CD4-positive, alpha-beta T cell (primary cell): Measurements from ENCODE around the gene SFRP5. TPM values are rescaled to one million over a fixed set of nuclear protein-coding genes. Genes with fewer than 3 reads are reported as not detected.

ENCODE experiments used
- ATAC-seq: fragments of 200-7000 bp; cut with Tn5 transposase; one replicate; pipeline ENCODE4 v1.10.0; 2022; ENCODE audit warnings: mild to moderate bottlenecking; ENCODE audit not compliant: poor library complexity
- CTCF ChIA-PET: fragments of 350-600 bp; sonication (Branson Sonifier 250); formaldehyde crosslinking; loops from one replicate; lab custom pipeline; 2021; ENCODE audit warnings: antibody characterized with exemption, inconsistent platforms; lab: Charles Lee
- POLR2A ChIA-PET: fragments of 350-600 bp; sonication (Branson Sonifier 250); formaldehyde crosslinking; loops from one replicate; lab custom pipeline; 2021; ENCODE audit warnings: antibody characterized with exemption, inconsistent platforms; lab: Charles Lee
- DNase-seq, 14 experiments: peaks; one replicate each; pipeline ENCODE4 v3.0.0-alpha.2; 2013 to 2020; ENCODE audit warnings: mixed read lengths in 2 of 14
- H3K27ac ChIP-seq, 2 donors: one replicate each; pipeline versions ENCODE4 v1.5.1 to v1.7.0; 2013; ENCODE audit warnings: low read length in 2 of 2, low read depth in 1 of 2, mild to moderate bottlenecking in 1 of 2
- H3K27me3 ChIP-seq, 2 experiments: 1 replicate in 1 of 2; 2 replicates in 1 of 2; pipeline versions ENCODE4 v1.6.1 to v1.7.0; 2013; ENCODE audit warnings: low read length in 2 of 2, control low read depth in 1 of 2, mild to moderate bottlenecking in 1 of 2, moderate library complexity in 1 of 2; ENCODE audit not compliant: insufficient read depth in 2 of 2, control insufficient read depth in 1 of 2
- H3K36me3 ChIP-seq: one replicate; pipeline ENCODE4 v1.6.1; 2013; ENCODE audit warnings: low read length, control low read depth; ENCODE audit not compliant: insufficient read depth
- H3K4me1 ChIP-seq: one replicate; pipeline ENCODE4 v1.6.1; 2013; ENCODE audit warnings: low read length, control low read depth; ENCODE audit not compliant: insufficient read depth
- H3K4me3 ChIP-seq: one replicate; pipeline ENCODE4 v1.5.1; 2013; ENCODE audit warnings: mild to moderate bottlenecking, low read length, moderate library complexity
- H3K9me3 ChIP-seq, 2 experiments: 1 replicate in 1 of 2; 2 replicates in 1 of 2; pipeline versions ENCODE4 v1.6.1 to v1.7.0; 2013; ENCODE audit warnings: low read length in 2 of 2, mild to moderate bottlenecking in 2 of 2, control low read depth in 1 of 2, moderate library complexity in 1 of 2; ENCODE audit not compliant: control insufficient read depth in 1 of 2, insufficient read depth in 1 of 2
- H3K27ac Mint-ChIP-seq: one replicate; pipeline ENCODE4 v1.8.0; 2020; ENCODE audit warnings: mixed read lengths
- H3K27me3 Mint-ChIP-seq: one replicate; pipeline ENCODE4 v1.8.0; 2021; ENCODE audit warnings: mixed read lengths
- H3K36me3 Mint-ChIP-seq: one replicate; pipeline ENCODE4 v1.8.0; 2021; ENCODE audit warnings: low read depth, mixed read lengths
- H3K4me1 Mint-ChIP-seq: one replicate; pipeline ENCODE4 v1.8.0; 2021; ENCODE audit warnings: low read depth, mixed read lengths
- H3K4me3 Mint-ChIP-seq: one replicate; pipeline ENCODE4 v1.8.0; 2020; ENCODE audit warnings: mild to moderate bottlenecking, mixed read lengths
- H3K9me3 Mint-ChIP-seq: one replicate; pipeline ENCODE4 v1.8.0; 2020; ENCODE audit warnings: mixed read lengths
- CTCF ChIP-seq: fragments of 200-600 bp; IDR thresholded peaks from one replicate; pipeline ENCODE4 v1.8.0; 2022; ENCODE audit warnings: antibody characterized with exemption, mild to moderate bottlenecking
- intact Hi-C, 2 experiments: fragments of 100-400 bp; cut with DNase I in 1 of 2; cut with micrococcal nuclease in 1 of 2; formaldehyde crosslinking; loops; one replicate each; pipeline versions ENCODE4 v1.15.1 to v1.9.0; 2023 to 2025; cut with DNase I, micrococcal nuclease
- total RNA-seq, 174 experiments: library from RNA in 2 of 174; stranded (reverse) in 2 of 174; gene quantifications; one replicate each; pipeline ENCODE4 v1.2.3 and lab custom pipeline; 2021 to 2026

The SFRP5 gene
- total RNA-seq, 2 experiments from 2014 or later = not detected

GRCh38 chr10:97778452-97779302 lies 6.9 kb upstream of the SFRP5 start:
- Histone ChIP-seq H3K4me1 (peaks cover 30% of the 10 kb centered on the region), H3K36me3 (no peaks in the 10 kb centered on the region), H3K9me3 (no peaks in the 10 kb centered on the region), H3K27ac (no peak overlapping the region), H3K4me3 (no peak overlapping the region), H3K27me3 (no peaks in the 10 kb centered on the region)
- ATAC-seq (no peak), DNase-seq (no peak)
- intact Hi-C loops = no loop called here
- ChIA-PET POLR2A (no interaction called here), CTCF (no interaction called here)
- Mint-ChIP-seq H3K4me3 (no peak overlapping the region), H3K27ac (no peak overlapping the region), H3K4me1 (peaks cover 36% of the 10 kb centered on the region), H3K9me3 (no peaks in the 10 kb centered on the region), H3K27me3 (no peaks in the 10 kb centered on the region), H3K36me3 (no peaks in the 10 kb centered on the region)
- TF ChIP-seq CTCF = no peak

GRCh38 chr10:97777143-97777542 lies 5.3 kb upstream of the SFRP5 start:
- peaks cover 10% of the 10 kb centered on the region for H3K27me3 Mint-ChIP-seq
- no peak overlapping the region for H3K27ac Mint-ChIP-seq

GRCh38 chr10:97774811-97775294 lies 3.1 kb upstream of the SFRP5 start:
- H3K27ac Mint-ChIP-seq = no peak overlapping the region
- peaks cover 28% of the 10 kb centered on the region for H3K27me3 Mint-ChIP-seq
- H3K36me3 ChIP-seq = no peaks in the 10 kb centered on the region
- H3K4me3 Mint-ChIP-seq = no peak overlapping the region
- TF ChIP-seq CTCF = no peak
- intact Hi-C loops = no loop called here
- no peak overlapping the region for H3K4me3 ChIP-seq
- H3K9me3 ChIP-seq = no peaks in the 10 kb centered on the region
- peaks cover 18% of the 10 kb centered on the region for H3K4me1 Mint-ChIP-seq
- peaks cover 11% of the 10 kb centered on the region for H3K4me1 ChIP-seq
- no peaks in the 10 kb centered on the region for H3K36me3 Mint-ChIP-seq
- ChIA-PET POLR2A (no interaction called here), CTCF (interaction anchor here (0.6 kb wide), 1 partner anchor 356 kb away, joined by 3 read pairs; no protein-coding TSS in a partner anchor)
- peaks cover 19 to 24% of the 10 kb centered on the region in 2 experiments for H3K27me3 ChIP-seq
- H3K27ac ChIP-seq = no peak overlapping the region
- no peaks in the 10 kb centered on the region for H3K9me3 Mint-ChIP-seq
- no peak for ATAC-seq
- DNase-seq = no peak

More at GRCh38 chr10:97777143-97777542, 5.3 kb upstream of the SFRP5 start:
- no peak for TF ChIP-seq CTCF
- H3K9me3 Mint-ChIP-seq = no peaks in the 10 kb centered on the region
- Histone ChIP-seq H3K4me3 (no peak overlapping the region), H3K27me3 (peaks cover 9 to 11% of the 10 kb centered on the region in 2 experiments), H3K4me1 (peaks cover 21% of the 10 kb centered on the region), H3K9me3 (no peaks in the 10 kb centered on the region), H3K36me3 (no peaks in the 10 kb centered on the region), H3K27ac (no peak overlapping the region)
- ChIA-PET POLR2A (interaction anchor here (0.7 kb wide), 1 partner anchor 90 kb away, joined by 3 read pairs; the partner anchor contains the start of gene AVPI1), CTCF (no interaction called here)
- intact Hi-C loops = no loop called here
- no peak overlapping the region for H3K4me3 Mint-ChIP-seq
- ATAC-seq = no peak
- DNase-seq = no peak
- H3K4me1 Mint-ChIP-seq = peaks cover 30% of the 10 kb centered on the region
- no peaks in the 10 kb centered on the region for H3K36me3 Mint-ChIP-seq
